ENCODE measurements around the gene SRL.

The SRL gene

DNA sequence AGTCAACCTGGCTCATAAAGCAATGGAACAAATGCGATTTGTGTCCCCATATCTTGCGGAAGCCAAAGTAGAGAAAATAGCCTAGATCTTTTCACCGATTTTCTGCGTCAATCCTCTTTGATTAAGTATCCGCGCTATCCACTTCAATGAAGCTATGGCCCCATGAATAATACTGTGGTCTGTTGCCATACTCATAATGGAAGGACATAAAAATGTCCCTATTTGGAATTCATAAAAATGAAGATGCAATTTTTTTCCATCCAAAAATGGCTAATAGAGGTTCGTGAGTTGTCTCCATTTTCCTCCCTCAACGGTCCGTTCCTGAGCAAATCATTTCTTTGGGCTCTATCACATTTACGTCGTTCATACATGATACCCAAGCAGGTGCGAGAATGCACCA, 100.3 kb downstream of the SRL start:
- no peak for FAIRE-seq
- TF ChIP-seq, protein P1, sequence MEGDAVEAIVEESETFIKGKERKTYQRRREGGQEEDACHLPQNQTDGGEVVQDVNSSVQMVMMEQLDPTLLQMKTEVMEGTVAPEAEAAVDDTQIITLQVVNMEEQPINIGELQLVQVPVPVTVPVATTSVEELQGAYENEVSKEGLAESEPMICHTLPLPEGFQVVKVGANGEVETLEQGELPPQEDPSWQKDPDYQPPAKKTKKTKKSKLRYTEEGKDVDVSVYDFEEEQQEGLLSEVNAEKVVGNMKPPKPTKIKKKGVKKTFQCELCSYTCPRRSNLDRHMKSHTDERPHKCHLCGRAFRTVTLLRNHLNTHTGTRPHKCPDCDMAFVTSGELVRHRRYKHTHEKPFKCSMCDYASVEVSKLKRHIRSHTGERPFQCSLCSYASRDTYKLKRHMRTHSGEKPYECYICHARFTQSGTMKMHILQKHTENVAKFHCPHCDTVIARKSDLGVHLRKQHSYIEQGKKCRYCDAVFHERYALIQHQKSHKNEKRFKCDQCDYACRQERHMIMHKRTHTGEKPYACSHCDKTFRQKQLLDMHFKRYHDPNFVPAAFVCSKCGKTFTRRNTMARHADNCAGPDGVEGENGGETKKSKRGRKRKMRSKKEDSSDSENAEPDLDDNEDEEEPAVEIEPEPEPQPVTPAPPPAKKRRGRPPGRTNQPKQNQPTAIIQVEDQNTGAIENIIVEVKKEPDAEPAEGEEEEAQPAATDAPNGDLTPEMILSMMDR (IDR thresholded peaks at IDR 0.05; ENCODE audit: insufficient read depth, missing control alignments): no peak
- DNase-seq (ENCODE audit: insufficient read length, low spot score): no peak

DNA sequence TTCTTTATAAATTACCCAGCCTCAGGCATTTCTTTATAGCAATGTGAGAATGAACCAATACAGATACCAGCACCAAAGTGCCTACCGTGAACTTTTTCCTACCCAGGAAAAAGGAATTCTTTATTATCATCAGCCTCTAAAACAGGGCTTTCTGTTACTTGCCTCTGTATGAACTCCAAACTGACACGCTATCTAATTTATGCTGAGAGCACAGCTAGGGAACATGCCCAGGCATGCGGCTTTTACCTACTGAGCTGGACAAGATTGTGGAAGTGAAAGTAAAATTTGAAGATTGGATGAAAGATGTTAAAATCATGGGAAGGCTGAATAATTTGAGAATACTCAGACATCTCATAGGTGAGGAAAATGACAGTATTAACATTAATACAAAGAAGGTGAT, 101.2 kb downstream of the SRL start:
- TF ChIP-seq, protein P1 (IDR thresholded peaks at IDR 0.05; ENCODE audit: insufficient read depth, missing control alignments): no peak
- no peak for FAIRE-seq

GRCh38 chr16:4139968-4140367, 101.9 kb downstream of the SRL start:
- FAIRE-seq (no peak), DNase-seq (ENCODE audit: insufficient read length, low spot score) (no peak)
- TF ChIP-seq, protein P1 (IDR thresholded peaks at IDR 0.05; ENCODE audit: insufficient read depth, missing control alignments): no peak

More for the DNA sequence above, 101.2 kb downstream of the SRL start:
- DNase-seq (ENCODE audit: insufficient read length, low spot score): no peak
